ENCODE measurements around the gene ABRACL. TPM values are rescaled to one million over a fixed set of nuclear protein-coding genes. Genes with fewer than 3 reads are reported as not detected.

ABRACL gene
- polyA plus RNA-seq, 3 donors = 39.5 to 174 (median 142) TPM

DNA sequence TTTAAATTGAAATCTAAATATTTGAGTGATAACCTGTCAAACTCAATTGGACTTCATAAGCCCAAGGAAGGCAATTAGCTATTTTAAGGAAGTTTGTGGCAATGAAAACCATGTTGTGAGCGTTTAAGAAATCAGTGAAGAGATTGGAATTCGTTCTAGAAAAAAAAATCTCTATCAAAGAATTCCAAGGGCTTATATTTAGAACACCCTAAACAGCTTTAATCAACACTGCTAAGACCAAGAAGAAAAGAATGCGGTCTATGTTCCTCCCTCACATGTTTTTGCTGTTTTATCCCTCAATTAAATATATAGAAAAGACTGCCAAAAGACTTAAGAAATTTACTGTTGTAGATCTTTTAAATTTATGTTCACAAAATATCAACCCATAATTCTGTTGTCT lies 16.6 kb upstream of the ABRACL start:
- H3K4me1 ChIP-seq (ENCODE audit: control insufficient read depth in 1 of 2, insufficient read depth in 2 of 2, low read length in 2 of 2) = peaks cover 2 to 4% of the 10 kb centered on the region in 2 donors
- no peak overlapping the region for H2AFZ ChIP-seq (ENCODE audit: insufficient read depth, low read depth, low read length, poor library complexity, severe bottlenecking)
- DNase-seq = no peak
- H3K27me3 ChIP-seq (ENCODE audit: control insufficient read depth in 2 of 2, insufficient read depth in 2 of 2, low read length in 2 of 2) = no peaks in the 10 kb centered on the region
- no peak overlapping the region for H3K4me3 ChIP-seq (replicated peaks in 1 of 3; ENCODE audit: low read depth in 2 of 3, low read length in 3 of 3)
- H3K9me3 Mint-ChIP-seq = peaks cover 6 to 15% (median 10%) of the 10 kb centered on the region in 7 donors
- TF ChIP-seq, protein P1, sequence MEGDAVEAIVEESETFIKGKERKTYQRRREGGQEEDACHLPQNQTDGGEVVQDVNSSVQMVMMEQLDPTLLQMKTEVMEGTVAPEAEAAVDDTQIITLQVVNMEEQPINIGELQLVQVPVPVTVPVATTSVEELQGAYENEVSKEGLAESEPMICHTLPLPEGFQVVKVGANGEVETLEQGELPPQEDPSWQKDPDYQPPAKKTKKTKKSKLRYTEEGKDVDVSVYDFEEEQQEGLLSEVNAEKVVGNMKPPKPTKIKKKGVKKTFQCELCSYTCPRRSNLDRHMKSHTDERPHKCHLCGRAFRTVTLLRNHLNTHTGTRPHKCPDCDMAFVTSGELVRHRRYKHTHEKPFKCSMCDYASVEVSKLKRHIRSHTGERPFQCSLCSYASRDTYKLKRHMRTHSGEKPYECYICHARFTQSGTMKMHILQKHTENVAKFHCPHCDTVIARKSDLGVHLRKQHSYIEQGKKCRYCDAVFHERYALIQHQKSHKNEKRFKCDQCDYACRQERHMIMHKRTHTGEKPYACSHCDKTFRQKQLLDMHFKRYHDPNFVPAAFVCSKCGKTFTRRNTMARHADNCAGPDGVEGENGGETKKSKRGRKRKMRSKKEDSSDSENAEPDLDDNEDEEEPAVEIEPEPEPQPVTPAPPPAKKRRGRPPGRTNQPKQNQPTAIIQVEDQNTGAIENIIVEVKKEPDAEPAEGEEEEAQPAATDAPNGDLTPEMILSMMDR (IDR thresholded peaks at IDR 0.05) = no peak
- H3K36me3 Mint-ChIP-seq = no peaks in the 10 kb centered on the region
- no peak overlapping the region for H3K27ac ChIP-seq (ENCODE audit: low read depth in 1 of 2, low read length in 2 of 2)
- intact Hi-C loops (cut with micrococcal nuclease) = no loop called here
- H3K27ac Mint-ChIP-seq = no peak overlapping the region
- WGBS (ENCODE audit: insufficient coverage) = no CpG with 5 or more reads among the region's 3 CpGs
- H3K79me2 ChIP-seq (ENCODE audit: insufficient read depth, low read length) = no peaks in the 10 kb centered on the region
- H3K27me3 Mint-ChIP-seq (ENCODE audit: low read depth in 3 of 3) = no peaks in the 10 kb centered on the region
- no peaks in the 10 kb centered on the region for H4K20me1 ChIP-seq (ENCODE audit: insufficient read depth, low read length)
- H3K9me3 ChIP-seq (replicated peaks in 1 of 2; ENCODE audit: control insufficient read depth in 1 of 2, insufficient read depth in 1 of 2, low read length in 2 of 2) = peaks cover 0 to 7% of the 10 kb centered on the region in 2 donors
- no peaks in the 10 kb centered on the region for H3K36me3 ChIP-seq (replicated peaks in 1 of 2; ENCODE audit: control insufficient read depth in 1 of 2, insufficient read depth in 2 of 2, low read length in 2 of 2)
- H3K9ac ChIP-seq (ENCODE audit: insufficient read depth, low read length, poor library complexity, severe bottlenecking) = no peak overlapping the region
- H3K4me1 Mint-ChIP-seq = peaks cover 5% of the 10 kb centered on the region
- H3K4me3 Mint-ChIP-seq = no peak overlapping the region
- no peak overlapping the region for H3K4me2 ChIP-seq (replicated peaks; ENCODE audit: extremely low read depth, low read length, poor library complexity, severe bottlenecking)

DNA sequence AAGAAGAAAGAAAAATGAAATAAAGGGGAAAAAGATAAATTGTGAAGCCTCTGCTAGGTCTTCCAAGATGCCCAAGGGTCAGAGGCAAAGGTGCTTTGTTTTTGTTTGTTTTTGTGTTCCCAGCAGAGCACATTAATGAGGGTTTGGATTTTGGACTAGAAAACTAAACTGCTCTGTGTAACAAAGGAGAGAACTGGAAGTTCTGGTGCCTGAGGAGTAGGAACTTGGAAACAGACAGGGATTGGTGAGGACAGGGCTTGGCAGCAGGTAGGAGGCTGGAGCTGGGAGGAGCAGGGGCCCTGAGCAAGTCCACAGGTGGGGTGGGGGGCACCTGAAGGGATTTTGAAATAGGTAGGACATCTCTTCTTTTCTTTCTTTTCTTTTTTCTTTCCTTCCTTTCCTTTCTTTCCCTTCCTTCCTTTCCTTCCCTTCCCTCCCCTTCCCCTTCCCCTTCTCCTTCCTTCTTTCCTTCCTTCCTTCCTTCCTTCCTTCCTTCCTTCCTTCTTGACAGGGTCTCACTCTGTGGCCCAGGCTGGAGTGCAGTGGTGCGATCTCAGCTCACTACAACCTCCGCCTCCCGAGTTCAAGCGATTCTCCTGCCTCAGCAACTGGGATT lies 15.3 kb upstream of the ABRACL start:
- H3K9me3 Mint-ChIP-seq = peaks cover under 1 to 5% (median 2%) of the 10 kb centered on the region in 7 donors
- Histone ChIP-seq H3K4me1 (ENCODE audit: control insufficient read depth in 1 of 2, insufficient read depth in 2 of 2, low read length in 2 of 2) (peaks cover 6 to 9% of the 10 kb centered on the region in 2 donors), H3K36me3 (replicated peaks in 1 of 2; ENCODE audit: control insufficient read depth in 1 of 2, insufficient read depth in 2 of 2, low read length in 2 of 2) (no peaks in the 10 kb centered on the region), H3K79me2 (ENCODE audit: insufficient read depth, low read length) (no peaks in the 10 kb centered on the region), H2AFZ (ENCODE audit: insufficient read depth, low read depth, low read length, poor library complexity, severe bottlenecking) (no peak overlapping the region), H3K27me3 (ENCODE audit: control insufficient read depth in 2 of 2, insufficient read depth in 2 of 2, low read length in 2 of 2) (no peaks in the 10 kb centered on the region), H3K27ac (ENCODE audit: low read depth in 1 of 2, low read length in 2 of 2) (no peak overlapping the region), H3K4me2 (replicated peaks; ENCODE audit: extremely low read depth, low read length, poor library complexity, severe bottlenecking) (no peak overlapping the region), H4K20me1 (ENCODE audit: insufficient read depth, low read length) (no peaks in the 10 kb centered on the region), H3K9me3 (replicated peaks in 1 of 2; ENCODE audit: control insufficient read depth in 1 of 2, insufficient read depth in 1 of 2, low read length in 2 of 2) (peaks cover 0 to 3% of the 10 kb centered on the region in 2 donors), H3K4me3 (replicated peaks in 1 of 3; ENCODE audit: low read depth in 2 of 3, low read length in 3 of 3) (no peak overlapping the region), H3K9ac (ENCODE audit: insufficient read depth, low read length, poor library complexity, severe bottlenecking) (no peak overlapping the region)
- no peak overlapping the region for H3K4me3 Mint-ChIP-seq
- no peaks in the 10 kb centered on the region for H3K36me3 Mint-ChIP-seq
- H3K27me3 Mint-ChIP-seq (ENCODE audit: low read depth in 3 of 3) = no peaks in the 10 kb centered on the region
- 100% methylated on average over 3 of the region's 4 CpGs for WGBS (ENCODE audit: insufficient coverage)
- H3K27ac Mint-ChIP-seq = no peak overlapping the region
- no peak for DNase-seq
- peaks cover 9% of the 10 kb centered on the region for H3K4me1 Mint-ChIP-seq
- intact Hi-C loops (cut with micrococcal nuclease) = no loop called here
- TF ChIP-seq, protein P1 (IDR thresholded peaks at IDR 0.05) = no peak
